Stimulated activated naive CD4-positive, alpha-beta T cell treated with Interleukin-2 at 50 U/mL for 16 hours (primary cell): Measurements from ENCODE around the gene EDIL3.
"Not testable (repeated sequence)": the region's sequence is repeated elsewhere in the genome, so short reads cannot be mapped to it uniquely, and the experiment has no call there.

Experiments
- DNase-seq: peaks from one replicate; lab custom pipeline; 2025; lab: John Stamatoyannopoulos, UW

The EDIL3 gene

GRCh38 chr5:84299959-84300358, 84.7 kb downstream of the EDIL3 start:
- DNase-seq = no peak

GRCh38 chr5:84298628-84299027, 86.1 kb downstream of the EDIL3 start:
- DNase-seq = no peak

- not testable (repeated sequence) for DNase-seq
These were observed 87.0 kb downstream of the EDIL3 start for GRCh38 chr5:84297641-84298040.

GRCh38 chr5:84292788-84293653, 91.7 kb downstream of the EDIL3 start:
- DNase-seq = no peak

GRCh38 chr5:84292000-84292642, 92.6 kb downstream of the EDIL3 start:
- DNase-seq = no peak

- no peak for DNase-seq
These were observed 94.0 kb downstream of the EDIL3 start for GRCh38 chr5:84290673-84291072.

GRCh38 chr5:84290161-84290560, 94.5 kb downstream of the EDIL3 start:
- DNase-seq = no peak

GRCh38 chr5:84287951-84288350, 96.7 kb downstream of the EDIL3 start:
- DNase-seq = no peak

- DNase-seq = no peak
These were observed 98.0 kb downstream of the EDIL3 start for GRCh38 chr5:84286662-84287061.

- no peak for DNase-seq
These were observed 98.7 kb downstream of the EDIL3 start for GRCh38 chr5:84285641-84286637.

GRCh38 chr5:84281383-84281782, 103.3 kb downstream of the EDIL3 start:
- no peak for DNase-seq

GRCh38 chr5:84279234-84279633, 105.4 kb downstream of the EDIL3 start:
- no peak for DNase-seq

- DNase-seq = no peak
These were observed 109.1 kb downstream of the EDIL3 start for GRCh38 chr5:84275609-84276008.

GRCh38 chr5:84274585-84275468, 109.9 kb downstream of the EDIL3 start:
- DNase-seq = no peak

- DNase-seq = no peak
These were observed 111.2 kb downstream of the EDIL3 start for GRCh38 chr5:84273517-84273883.

GRCh38 chr5:84272771-84273516, 111.7 kb downstream of the EDIL3 start:
- no peak for DNase-seq

- no peak for DNase-seq
These were observed 118.7 kb downstream of the EDIL3 start for GRCh38 chr5:84265739-84266550.

- DNase-seq = no peak
These were observed 119.5 kb downstream of the EDIL3 start for GRCh38 chr5:84265130-84265529.

GRCh38 chr5:84260939-84261338, 123.7 kb downstream of the EDIL3 start:
- DNase-seq = no peak

- DNase-seq = no peak
These were observed 124.5 kb downstream of the EDIL3 start for GRCh38 chr5:84260140-84260539.
